Lower lobe of right lung (tissue), 2 donors: ENCODE measurements around the gene TOPORS. TPM values are rescaled to one million over a fixed set of nuclear protein-coding genes. Genes with fewer than 3 reads are reported as not detected.
"Not testable (repeated sequence)": the region's sequence is repeated elsewhere in the genome, so short reads cannot be mapped to it uniquely, and the experiment has no call there.

Experiments used
- ATAC-seq, 2 donors: fragments of 200-7000 bp; cut with Tn5 transposase; one replicate each; pipeline ENCODE4 v1.9.1; 2020 to 2022; ENCODE audit warnings: mild to moderate bottlenecking in 2 of 2, moderate library complexity in 2 of 2
- DNase-seq: peaks from one replicate; pipeline ENCODE4 v3.0.0-alpha.2; 2020
- H3K27ac ChIP-seq: fragments of 200-600 bp; one replicate; pipeline ENCODE4 v1.8.0; 2022
- H3K27me3 ChIP-seq: fragments of 200-600 bp; one replicate; pipeline ENCODE4 v1.8.0; 2022; ENCODE audit warnings: low read depth
- H3K36me3 ChIP-seq: fragments of 200-600 bp; one replicate; pipeline ENCODE4 v1.8.0; 2022; ENCODE audit warnings: mild to moderate bottlenecking
- H3K4me1 ChIP-seq: fragments of 200-600 bp; one replicate; pipeline ENCODE4 v1.8.0; 2022
- H3K4me3 ChIP-seq: fragments of 200-600 bp; one replicate; pipeline ENCODE4 v1.8.0; 2022; ENCODE audit warnings: mild to moderate bottlenecking
- H3K9me3 ChIP-seq: fragments of 200-600 bp; one replicate; pipeline ENCODE4 v1.8.0; 2022
- intact Hi-C: fragments of 100-400 bp; cut with DNase I; formaldehyde crosslinking; loops from one replicate; pipeline ENCODE4 v1.11.0; 2022
- total RNA-seq: library from RNA; stranded (reverse); fragmentation: NEBNext Ultra II Directional; extraction: Animal tissue kit (Norgen Biotek cat#: 25700); gene quantifications from one replicate; pipeline ENCODE4 v1.2.1, GENCODE V29; 2021
- TF ChIP-seq, protein P1 (sequence below): fragments of 200-600 bp; IDR thresholded peaks from one replicate; pipeline ENCODE4 v1.8.0; 2022; ENCODE audit warnings: antibody characterized with exemption, mild to moderate bottlenecking
- donor health status: DM: no; HTN: yes; CAD: no; lungs with severe emphysema.

TOPORS gene
- total RNA-seq, 1 donor from 2014 or later = 15.4 TPM

DNA sequence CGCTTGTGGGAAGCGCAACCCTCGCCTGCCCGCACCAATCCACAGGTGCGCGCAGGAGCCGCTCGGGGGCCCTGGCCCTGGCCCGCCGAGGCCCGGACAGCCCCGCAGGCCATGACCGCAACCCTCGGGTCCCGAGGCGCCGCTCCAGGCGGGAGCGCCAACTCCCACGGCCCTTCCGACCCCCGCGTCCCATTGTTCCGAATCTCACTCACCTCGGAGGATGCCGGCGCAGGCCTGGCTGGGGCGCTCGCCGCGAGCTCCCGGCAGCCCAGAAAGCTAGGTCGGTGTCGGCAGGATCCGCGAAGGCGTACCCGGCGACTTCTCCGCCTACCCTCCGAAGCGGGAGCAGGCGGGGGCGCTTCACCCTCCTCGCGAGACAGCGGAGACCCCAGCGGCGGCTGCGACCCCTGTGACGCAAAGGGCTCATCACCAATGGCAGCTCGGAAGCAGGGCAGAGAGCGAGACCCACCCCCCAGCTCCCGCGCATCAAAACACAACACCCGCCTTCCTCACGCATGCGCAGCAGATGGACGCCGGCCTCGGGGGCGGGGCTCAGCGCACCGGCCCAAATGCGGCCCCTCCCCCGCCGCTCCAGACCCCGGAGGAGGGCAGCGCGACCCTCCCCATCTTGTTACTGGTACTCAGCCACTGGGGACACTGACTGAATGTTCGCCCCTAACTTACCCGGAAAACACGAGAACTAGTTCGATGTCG, 1.7 kb downstream of the TOPORS start:
- H3K27ac ChIP-seq = peak overlapping the region; percentile 89
- peak; percentile 91 to 93 for ATAC-seq
- H3K9me3 ChIP-seq = no peaks in the 10 kb centered on the region
- intact Hi-C loops = no loop called here
- peaks cover 22% of the 10 kb centered on the region for H3K4me1 ChIP-seq
- TF ChIP-seq, protein P1, sequence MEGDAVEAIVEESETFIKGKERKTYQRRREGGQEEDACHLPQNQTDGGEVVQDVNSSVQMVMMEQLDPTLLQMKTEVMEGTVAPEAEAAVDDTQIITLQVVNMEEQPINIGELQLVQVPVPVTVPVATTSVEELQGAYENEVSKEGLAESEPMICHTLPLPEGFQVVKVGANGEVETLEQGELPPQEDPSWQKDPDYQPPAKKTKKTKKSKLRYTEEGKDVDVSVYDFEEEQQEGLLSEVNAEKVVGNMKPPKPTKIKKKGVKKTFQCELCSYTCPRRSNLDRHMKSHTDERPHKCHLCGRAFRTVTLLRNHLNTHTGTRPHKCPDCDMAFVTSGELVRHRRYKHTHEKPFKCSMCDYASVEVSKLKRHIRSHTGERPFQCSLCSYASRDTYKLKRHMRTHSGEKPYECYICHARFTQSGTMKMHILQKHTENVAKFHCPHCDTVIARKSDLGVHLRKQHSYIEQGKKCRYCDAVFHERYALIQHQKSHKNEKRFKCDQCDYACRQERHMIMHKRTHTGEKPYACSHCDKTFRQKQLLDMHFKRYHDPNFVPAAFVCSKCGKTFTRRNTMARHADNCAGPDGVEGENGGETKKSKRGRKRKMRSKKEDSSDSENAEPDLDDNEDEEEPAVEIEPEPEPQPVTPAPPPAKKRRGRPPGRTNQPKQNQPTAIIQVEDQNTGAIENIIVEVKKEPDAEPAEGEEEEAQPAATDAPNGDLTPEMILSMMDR = no peak
- DNase-seq = peak; percentile 92
- H3K4me3 ChIP-seq = peak overlapping the region; percentile 79
- no peaks in the 10 kb centered on the region for H3K27me3 ChIP-seq
- H3K36me3 ChIP-seq = no peaks in the 10 kb centered on the region

DNA sequence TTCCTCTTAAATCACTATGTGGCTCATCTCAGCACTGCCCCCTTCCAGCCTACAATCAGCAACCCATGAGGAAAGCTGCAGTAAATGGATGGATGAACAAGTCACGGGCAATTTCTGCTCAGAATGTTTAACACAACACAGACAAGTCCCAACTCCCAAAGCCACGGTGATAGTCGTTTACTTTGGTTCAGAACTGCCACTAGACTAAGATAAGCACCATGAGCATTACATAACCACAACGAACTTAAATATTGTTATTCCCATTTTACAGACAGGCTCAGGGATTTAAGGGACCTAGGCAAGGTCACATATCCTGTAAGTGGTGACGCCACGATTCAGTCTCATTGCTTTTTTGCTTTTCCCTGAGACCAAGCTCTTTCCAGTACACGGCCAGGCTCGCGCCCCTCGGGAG, 2.2 kb downstream of the TOPORS start:
- ATAC-seq (no peak), DNase-seq (no peak)
- H3K36me3 ChIP-seq = no peaks in the 10 kb centered on the region
- no peaks in the 10 kb centered on the region for H3K9me3 ChIP-seq
- peak overlapping the region; percentile 79 for H3K4me3 ChIP-seq
- peak overlapping the region; percentile 89 for H3K27ac ChIP-seq
- intact Hi-C loops = no loop called here
- H3K4me1 ChIP-seq = peaks cover 22% of the 10 kb centered on the region
- no peaks in the 10 kb centered on the region for H3K27me3 ChIP-seq
- TF ChIP-seq, protein P1 = no peak

DNA sequence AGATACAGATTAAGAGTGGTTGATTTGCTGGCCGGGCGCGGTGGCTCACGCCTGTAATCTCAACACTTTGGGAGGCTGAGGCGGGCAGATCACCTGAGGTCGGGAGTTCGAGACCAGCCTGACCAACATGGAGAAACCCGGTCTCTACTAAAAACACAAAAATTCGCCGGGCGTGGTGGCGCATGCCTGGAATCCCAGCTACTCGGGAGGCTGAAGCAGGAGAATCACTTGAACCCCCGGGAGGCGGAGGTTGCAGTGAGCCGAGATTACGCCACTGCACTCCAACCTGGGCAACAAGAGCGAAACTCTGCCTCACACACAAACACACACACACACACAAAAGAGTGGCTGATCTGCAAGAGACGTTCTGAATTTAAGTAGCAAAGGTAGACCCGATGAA, 4.2 kb downstream of the TOPORS start:
- ATAC-seq, H3K4me3 ChIP-seq, intact Hi-C loops, DNase-seq, H3K27me3 ChIP-seq, H3K9me3 ChIP-seq, H3K27ac ChIP-seq: not testable (repeated sequence)
- Histone ChIP-seq H3K36me3 (peaks cover 10% of the 10 kb centered on the region), H3K4me1 (peaks cover 20% of the 10 kb centered on the region)

DNA sequence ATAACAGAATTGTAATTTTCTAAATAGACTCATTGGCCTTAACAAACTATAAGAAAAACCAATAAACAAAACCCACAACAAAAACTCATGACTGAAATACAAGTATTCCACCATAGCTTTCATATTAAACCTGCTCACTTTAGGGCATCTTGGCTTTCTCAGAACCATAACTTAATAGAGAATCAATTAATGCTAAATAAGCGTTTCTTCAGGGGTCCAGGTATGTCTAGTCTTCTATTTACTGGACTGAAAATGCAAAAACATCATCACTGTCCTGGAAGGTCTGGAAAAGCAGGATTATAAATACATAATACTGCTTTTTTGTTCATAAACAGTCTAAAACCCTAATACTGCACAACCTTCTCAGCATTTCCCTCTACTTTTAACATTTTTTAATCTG, 6.5 kb downstream of the TOPORS start:
- H3K9me3 ChIP-seq = no peaks in the 10 kb centered on the region
- H3K27me3 ChIP-seq = no peaks in the 10 kb centered on the region
- intact Hi-C loops = no loop called here
- no peak for ATAC-seq
- TF ChIP-seq, protein P1 = no peak
- no peak overlapping the region for H3K4me3 ChIP-seq
- H3K36me3 ChIP-seq = peaks cover 34% of the 10 kb centered on the region
- H3K27ac ChIP-seq = no peak overlapping the region
- no peak for DNase-seq
- peaks cover 13% of the 10 kb centered on the region for H3K4me1 ChIP-seq

DNA sequence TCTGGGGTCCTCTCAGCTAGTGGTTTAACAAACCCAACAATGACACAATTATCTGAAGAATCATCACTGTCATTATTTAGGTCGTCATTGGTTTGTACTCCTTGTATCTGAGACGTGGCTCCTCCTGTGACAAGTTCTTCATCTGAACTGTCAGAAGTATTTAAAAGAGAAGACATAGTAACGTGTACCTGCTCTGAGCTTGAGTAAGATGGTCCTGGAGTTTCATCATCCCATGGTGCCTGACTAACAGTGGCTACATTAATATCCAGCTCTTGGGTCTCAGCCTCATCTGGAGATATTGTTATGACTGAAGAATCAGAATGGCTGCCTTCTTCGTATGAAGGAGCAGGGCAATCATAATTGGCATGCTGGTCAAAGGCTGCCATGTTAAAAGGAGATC, 9.3 kb downstream of the TOPORS start:
- intact Hi-C loops = no loop called here
- TF ChIP-seq, protein P1 = no peak
- Histone ChIP-seq H3K9me3 (no peaks in the 10 kb centered on the region), H3K27ac (no peak overlapping the region), H3K4me1 (no peaks in the 10 kb centered on the region), H3K36me3 (peaks cover 47% of the 10 kb centered on the region), H3K27me3 (no peaks in the 10 kb centered on the region), H3K4me3 (no peak overlapping the region)
- no peak for ATAC-seq
- no peak for DNase-seq

DNA sequence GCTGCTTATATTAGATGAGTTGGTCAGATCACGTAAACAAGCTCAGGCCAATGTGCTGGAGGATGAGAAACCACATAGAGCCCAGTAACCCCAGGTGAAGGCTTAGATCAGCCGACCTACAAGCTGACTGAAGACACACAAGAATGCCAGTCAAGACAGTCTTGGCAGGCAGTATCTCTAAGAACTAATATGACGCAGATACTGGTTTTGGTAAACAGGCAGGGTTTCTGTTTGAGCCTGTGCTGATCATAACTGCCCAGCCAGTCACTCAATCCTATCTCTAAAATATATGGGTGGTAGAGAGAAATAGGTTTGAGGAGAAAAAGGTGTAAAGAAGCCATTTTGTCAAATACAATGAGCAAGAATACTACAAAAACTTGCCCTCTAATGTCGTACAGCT, 18.6 kb downstream of the TOPORS start:
- Histone ChIP-seq H3K36me3 (no peaks in the 10 kb centered on the region), H3K27ac (no peak overlapping the region), H3K4me1 (no peaks in the 10 kb centered on the region), H3K4me3 (no peak overlapping the region), H3K27me3 (no peaks in the 10 kb centered on the region), H3K9me3 (no peaks in the 10 kb centered on the region)
- intact Hi-C loops = no loop called here
- ATAC-seq (no peak), DNase-seq (no peak)
- TF ChIP-seq, protein P1 = no peak
